Measurements from ENCODE around the gene MMP14. TPM values are rescaled to one million over a fixed set of nuclear protein-coding genes. Genes with fewer than 3 reads are reported as not detected.

The MMP14 gene
- total and polyA plus RNA-seq, 9 of the 15 experiments (the other 6 are each of a cell fraction or from before 2014, with no cell fraction given): 0.36 to 5.8 (median 1.3) TPM; not detected in 2

- TF ChIP-seq BCLAF1 (IDR thresholded peaks at IDR 0.05; ENCODE audit: borderline replicate concordance in 1 of 2, control insufficient read depth in 1 of 2, low read depth in 2 of 2, low read length in 1 of 2) (no peak), ZNF785 (CRISPR knock-in tag; IDR thresholded peaks at IDR 0.05) (no peak), LEF1 (IDR thresholded peaks at IDR 0.05) (peak; percentile 90), THRAP3 (IDR thresholded peaks at IDR 0.05; ENCODE audit: borderline replicate concordance) (no peak), NFE2L1 (tag; IDR thresholded peaks at IDR 0.05; ENCODE audit: borderline replicate concordance, low read depth) (no peak), NONO (IDR thresholded peaks at IDR 0.05; ENCODE audit: low read depth in 2 of 2, low read length in 1 of 2) (no peak), EZH2 (IDR thresholded peaks at IDR 0.05; ENCODE audit: borderline replicate concordance, low read depth, low read length) (no peak), SIX5 (IDR thresholded peaks at IDR 0.05; ENCODE audit: borderline replicate concordance in 1 of 2, insufficient read depth in 1 of 2, low read depth in 1 of 2, low read length in 2 of 2) (no peak), PPARD (CRISPR knock-in tag; IDR thresholded peaks at IDR 0.05) (no peak), MAFF (IDR thresholded peaks at IDR 0.05; ENCODE audit: low read length) (peak; percentile 66), CHCHD3 (CRISPR knock-in tag; IDR thresholded peaks at IDR 0.05) (no peak), KLF16 (IDR thresholded peaks at IDR 0.05) (no peak), ZBTB2 (IDR thresholded peaks at IDR 0.05) (no peak), HOXB6 (CRISPR knock-in tag; IDR thresholded peaks at IDR 0.05; ENCODE audit: borderline replicate concordance) (no peak), SETDB1 (IDR thresholded peaks at IDR 0.05; ENCODE audit: low read length) (no peak), PBX2 (CRISPR knock-in tag; IDR thresholded peaks at IDR 0.05; ENCODE audit: low read depth) (no peak), PBX2 (tag; conservative IDR thresholded peaks at IDR 0.05; ENCODE audit: low read depth) (no peak), BMI1 (IDR thresholded peaks at IDR 0.05; ENCODE audit: low read length) (no peak), ZNF408 (CRISPR knock-in tag; IDR thresholded peaks at IDR 0.05; ENCODE audit: low read depth) (no peak), MYBL2 (IDR thresholded peaks at IDR 0.05; ENCODE audit: low read depth) (no peak), MYBL2 (CRISPR knock-in tag; IDR thresholded peaks at IDR 0.05; ENCODE audit: borderline replicate concordance) (no peak), KLF6 (CRISPR knock-in tag; IDR thresholded peaks at IDR 0.05; ENCODE audit: borderline replicate concordance) (no peak)
Observed at GRCh38 chr14:22824711-22825359, 11.6 kb upstream of the MMP14 start (continued).

All from K562 (cell line).